HG02885 (cell line): Measurements from ENCODE around the gene CUEDC1.

ENCODE experiments used
- ATAC-seq: cut with Tn5 transposase; IDR thresholded peaks from one replicate; pipeline ENCODE4 v1.9.1; 2021; ENCODE audit warnings: mild to moderate bottlenecking; ENCODE audit not compliant: unreplicated experiment, poor library complexity

The CUEDC1 gene

DNA sequence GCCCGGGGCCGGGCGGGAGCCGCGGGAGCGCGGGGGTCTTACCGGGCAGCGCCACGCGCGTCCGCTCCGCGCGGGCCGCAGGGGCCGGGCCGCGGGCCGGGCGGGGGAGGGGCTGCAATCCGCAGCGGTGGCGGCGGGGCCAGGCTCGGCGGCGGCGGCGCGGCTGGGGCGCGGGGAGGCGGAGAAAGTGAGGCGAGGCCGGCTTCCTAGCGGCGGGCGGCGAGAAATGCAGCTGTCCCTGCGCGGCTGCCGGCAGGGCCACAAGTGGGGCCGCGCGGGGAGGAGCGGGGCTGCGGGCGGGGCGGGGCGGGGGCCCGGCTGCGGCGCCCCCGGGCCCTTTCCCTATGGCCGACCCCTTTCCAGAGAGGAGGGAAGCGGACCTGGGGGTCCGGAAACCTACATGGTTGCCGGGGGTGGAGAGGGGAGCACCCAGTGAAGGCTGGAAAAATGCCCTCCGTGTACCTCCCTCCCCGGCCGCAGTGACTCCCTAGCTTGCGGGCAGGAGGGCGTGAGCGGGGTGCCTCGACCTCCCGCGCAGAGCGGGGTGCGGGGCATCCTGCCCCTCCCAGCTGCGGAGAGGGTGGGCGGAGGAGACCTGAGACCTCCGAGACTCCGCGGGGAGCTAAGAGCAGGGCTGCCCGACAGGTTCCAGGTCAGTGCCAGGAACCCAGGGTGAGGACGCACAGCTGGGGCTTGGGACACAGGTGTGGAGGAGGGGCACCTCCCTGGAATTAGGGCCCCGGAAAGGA lies at the start of gene CUEDC1:
TSS of gene CUEDC1 (minus strand) at position 230 of the 749 bp plus-strand sequence. CDS start 69,848 bp downstream, outside the sequence.
- ATAC-seq = peak; percentile 57

- no peak for ATAC-seq
Measured at GRCh38 chr17:58004060-58004459, 48.8 kb upstream of the CUEDC1 start.

GRCh38 chr17:58002973-58003372 lies 47.8 kb upstream of the CUEDC1 start:
- ATAC-seq = no peak

- ATAC-seq = no peak
Measured at GRCh38 chr17:58002154-58002948, 47.1 kb upstream of the CUEDC1 start.

GRCh38 chr17:58001461-58002124 lies 46.4 kb upstream of the CUEDC1 start:
- ATAC-seq = no peak

GRCh38 chr17:57999496-58000017 lies 44.3 kb upstream of the CUEDC1 start:
- ATAC-seq = peak; percentile 59

DNA sequence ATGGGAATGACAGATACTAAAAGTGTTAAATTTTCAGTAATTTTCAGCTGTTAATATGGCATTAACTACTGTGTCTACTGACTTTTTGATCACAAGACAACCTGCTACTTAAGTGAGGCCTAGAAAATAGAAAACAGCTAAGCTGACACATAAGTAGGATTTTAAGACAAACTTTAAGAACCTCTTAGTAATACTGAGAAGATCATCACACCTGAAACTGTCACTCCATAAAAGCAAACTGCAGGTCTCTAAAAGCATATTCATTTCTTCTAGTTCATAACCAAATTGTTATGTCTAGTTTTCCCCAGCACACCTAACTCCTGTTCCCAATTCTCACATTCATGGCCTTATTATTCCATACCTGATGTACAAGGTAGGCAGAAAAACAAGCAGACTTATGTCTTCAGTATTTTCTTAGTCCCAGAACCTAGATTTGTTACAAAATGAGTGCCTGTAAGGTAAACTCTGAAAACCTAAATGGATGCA lies 43.8 kb upstream of the CUEDC1 start:
- no peak for ATAC-seq

DNA sequence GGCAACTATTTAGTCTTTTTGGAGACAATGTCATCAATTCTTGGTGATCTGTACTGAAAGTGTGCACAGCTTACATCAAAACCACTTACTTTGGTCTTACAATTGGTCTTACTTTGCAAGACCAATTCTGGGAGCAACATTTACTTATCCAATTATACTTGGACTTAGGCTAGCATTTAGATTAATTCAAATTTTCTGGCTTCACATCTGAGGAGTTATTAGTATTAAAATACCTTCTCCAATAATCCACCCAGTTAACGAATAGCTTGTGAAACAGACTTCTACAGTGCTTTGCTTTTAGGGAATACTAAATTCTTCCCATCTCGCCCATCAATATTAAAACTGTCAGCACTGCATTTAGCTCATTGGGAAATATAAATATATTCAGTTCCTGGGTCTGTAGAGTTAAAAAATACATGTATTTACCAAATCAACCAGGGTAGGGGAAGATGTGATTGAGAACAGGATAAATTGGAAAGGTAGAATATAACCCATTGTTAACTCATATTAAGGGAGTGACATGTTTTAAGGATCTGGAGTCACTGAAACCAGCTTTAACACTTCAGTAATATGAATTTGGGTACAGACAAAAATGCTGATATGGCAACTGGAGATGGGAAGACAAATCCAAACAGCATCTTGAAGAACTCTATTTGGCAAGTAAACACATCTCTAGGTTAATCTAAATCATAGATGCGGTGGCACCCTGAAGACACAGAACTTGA lies 42.0 kb upstream of the CUEDC1 start:
- no peak for ATAC-seq

- ATAC-seq = peak; percentile 66
Measured at GRCh38 chr17:57995076-57995956, 40.1 kb upstream of the CUEDC1 start.

GRCh38 chr17:57994436-57994835 lies 39.2 kb upstream of the CUEDC1 start:
- ATAC-seq = no peak

GRCh38 chr17:57993471-57994365 lies 38.5 kb upstream of the CUEDC1 start:
- ATAC-seq = no peak

DNA sequence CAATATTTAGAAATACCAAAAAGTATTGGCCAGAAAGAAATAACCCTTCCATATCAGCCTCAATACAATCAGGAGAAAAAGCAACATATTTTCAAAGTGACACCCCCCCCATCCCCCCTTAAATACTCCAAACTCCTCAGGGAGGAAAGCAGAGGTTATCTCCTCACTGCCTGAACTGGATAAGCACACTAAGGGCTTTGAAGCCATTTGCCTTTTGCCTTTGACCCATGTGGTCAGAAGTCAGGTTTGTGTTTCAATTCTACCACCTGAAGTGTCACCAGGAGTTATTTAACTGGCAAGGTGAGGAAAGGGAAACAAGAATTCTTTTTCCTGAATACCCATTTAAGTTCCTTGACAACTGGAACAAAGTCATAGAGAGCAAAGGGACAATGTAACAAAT lies 36.3 kb upstream of the CUEDC1 start:
- ATAC-seq = no peak

DNA sequence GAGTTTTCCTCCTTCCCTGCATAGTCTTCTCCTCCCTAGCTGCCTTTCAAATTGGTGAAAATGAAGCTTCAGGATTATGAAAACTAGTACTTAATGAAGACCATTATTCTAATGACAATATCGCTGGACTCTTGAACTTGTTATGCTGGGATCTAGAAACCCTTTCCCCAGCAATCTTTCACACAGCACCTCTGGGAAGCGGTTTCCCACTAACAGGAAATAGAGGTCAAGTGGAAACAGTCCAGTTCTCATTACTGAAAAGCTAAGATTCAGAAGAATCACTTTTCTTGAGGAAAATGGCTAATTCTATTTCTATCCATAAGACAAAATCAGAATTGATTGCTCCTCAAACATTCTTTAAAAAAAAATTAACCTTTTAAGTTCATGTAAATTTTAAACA lies 34.8 kb upstream of the CUEDC1 start:
- ATAC-seq = no peak

- peak; percentile 74 for ATAC-seq
Measured at GRCh38 chr17:57988301-57989250, 33.4 kb upstream of the CUEDC1 start.

DNA sequence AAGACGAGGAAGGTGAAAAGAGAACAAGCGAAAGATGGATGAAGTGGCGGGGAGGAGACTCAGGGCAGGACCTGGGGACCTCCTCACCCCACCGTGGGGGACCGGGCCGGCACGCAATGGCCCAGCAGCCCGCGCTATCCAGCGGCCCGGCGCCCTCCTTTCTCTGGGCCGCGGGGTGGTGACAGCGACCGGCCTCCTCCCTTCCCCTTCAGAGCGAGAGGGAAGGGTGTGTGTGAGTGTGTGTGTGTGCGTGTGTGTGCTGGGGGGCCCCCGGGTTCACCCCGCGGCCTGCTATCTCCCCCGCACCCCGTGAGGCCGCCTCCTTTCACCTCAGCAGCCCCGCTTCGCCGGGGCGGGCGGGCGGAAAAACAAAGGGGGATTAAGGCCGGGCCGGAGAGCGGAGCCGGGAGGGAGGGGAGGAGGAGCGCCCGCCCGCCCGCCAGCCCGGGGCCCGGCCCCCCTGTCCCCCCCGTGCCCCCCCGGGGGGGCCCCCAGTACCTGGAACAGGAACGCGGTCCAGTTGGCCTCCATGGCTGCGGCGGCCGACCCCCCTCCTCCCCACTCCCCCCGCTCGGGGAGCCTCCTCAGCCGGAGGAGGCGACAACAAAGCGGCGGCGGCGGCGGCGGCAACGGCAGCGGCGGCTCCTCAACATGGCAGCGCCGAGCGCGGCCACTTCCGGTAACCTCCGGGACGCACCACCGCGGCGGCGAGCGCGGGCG lies 32.5 kb upstream of the CUEDC1 start, which contains the start of gene VEZF1:
TSS of gene VEZF1 (minus strand) at position 674 of the 720 bp plus-strand sequence. CDS start at position 531, 143 bp downstream.
- ATAC-seq = peak; percentile 72
